KOPT-K1 (cell line): ENCODE data around the gene DEXI.

Experiments used
- H3K27ac ChIP-seq: fragments of 200-600 bp; sonication (generic); 2 replicates; pipeline ENCODE4 v1.5.1; 2016; ENCODE audit warnings: antibody characterized with exemption, mild to moderate bottlenecking, low read depth, low read length; ENCODE audit not compliant: poor library complexity, severe bottlenecking
- H3K36me3 ChIP-seq: fragments of 200-600 bp; sonication (generic); 2 replicates; pipeline ENCODE4 v1.5.1; 2017; ENCODE audit warnings: antibody characterized with exemption, mild to moderate bottlenecking, low read length, moderate library complexity; ENCODE audit not compliant: insufficient read depth
- H3K9me3 ChIP-seq: fragments of 200-600 bp; sonication (generic); 2 replicates; pipeline ENCODE4 v1.5.1; 2017; ENCODE audit warnings: antibody characterized with exemption, low read length, mild to moderate bottlenecking; ENCODE audit not compliant: insufficient read depth, poor library complexity, severe bottlenecking

The DEXI gene

DNA sequence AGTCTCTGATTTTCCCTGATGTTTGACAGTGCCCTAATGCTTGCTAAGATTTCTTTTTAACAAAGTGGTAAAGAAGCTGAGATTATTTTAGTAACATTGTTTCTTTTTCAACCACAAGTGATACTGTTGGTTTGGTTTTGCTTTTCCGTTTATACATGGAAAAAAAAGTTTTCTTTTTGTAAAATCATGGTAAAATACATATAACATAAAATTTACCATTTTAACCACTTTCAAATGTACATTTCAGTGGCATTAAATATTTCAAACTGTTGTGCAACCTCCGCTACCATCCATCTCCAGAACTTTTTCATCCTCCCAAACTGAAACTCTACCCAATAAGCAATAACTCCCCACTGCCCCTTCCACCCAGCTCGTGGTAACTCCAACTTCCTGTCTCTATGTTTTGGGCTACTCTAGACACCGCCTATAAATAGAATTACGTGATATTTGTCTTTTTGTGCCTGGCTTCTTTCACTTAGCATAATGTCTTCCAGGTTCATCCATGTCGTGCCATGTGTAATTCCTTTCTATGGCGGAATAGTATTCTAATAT is 60.7 kb downstream of the DEXI start:
- H3K27ac ChIP-seq, result no peak overlapping the region
- H3K9me3 ChIP-seq, result peaks cover 8% of the 10 kb centered on the region
- H3K36me3 ChIP-seq, result no peaks in the 10 kb centered on the region

DNA sequence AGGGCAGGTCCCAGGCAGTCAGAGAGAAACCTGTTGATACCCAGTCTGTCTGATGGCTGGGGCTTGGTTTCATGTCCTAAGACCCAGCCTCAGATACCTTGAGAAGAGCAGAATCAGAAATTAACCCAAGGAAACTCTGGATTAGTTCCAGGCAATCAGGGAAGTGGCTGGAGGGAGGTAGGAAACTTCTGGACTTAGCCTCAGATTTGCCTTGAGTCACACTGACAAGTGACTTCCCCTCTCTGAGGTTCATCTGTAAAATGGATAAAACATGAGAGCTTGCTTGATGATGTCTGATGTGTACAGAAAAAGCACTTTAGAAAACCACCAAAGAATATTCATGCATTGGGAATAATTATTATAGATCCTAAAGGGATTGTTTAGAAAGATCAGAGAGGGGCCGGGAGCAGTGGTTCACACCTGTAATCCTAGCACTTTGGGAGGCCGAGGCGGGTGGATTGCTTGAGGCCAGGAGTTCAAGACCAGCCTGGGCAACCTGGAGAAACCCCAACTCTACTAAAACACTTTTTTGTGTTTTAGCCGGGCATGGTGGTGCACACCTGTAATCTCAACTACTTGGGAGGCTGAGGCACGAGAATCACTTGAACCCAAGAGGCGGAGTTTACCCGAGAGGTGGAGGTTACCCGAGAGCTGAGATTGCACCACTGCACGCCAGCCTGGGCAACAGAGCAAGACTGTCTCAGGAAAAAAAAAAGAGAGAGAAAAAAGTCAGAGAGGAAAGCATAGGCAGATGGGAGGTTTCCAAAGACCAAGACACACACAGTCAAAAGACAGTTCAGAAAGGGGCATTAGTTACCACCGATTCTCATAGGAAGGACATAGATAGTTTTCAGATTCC is 61.4 kb downstream of the DEXI start:
- Histone ChIP-seq H3K27ac (no peak overlapping the region), H3K36me3 (no peaks in the 10 kb centered on the region), H3K9me3 (peaks cover 8% of the 10 kb centered on the region)

DNA sequence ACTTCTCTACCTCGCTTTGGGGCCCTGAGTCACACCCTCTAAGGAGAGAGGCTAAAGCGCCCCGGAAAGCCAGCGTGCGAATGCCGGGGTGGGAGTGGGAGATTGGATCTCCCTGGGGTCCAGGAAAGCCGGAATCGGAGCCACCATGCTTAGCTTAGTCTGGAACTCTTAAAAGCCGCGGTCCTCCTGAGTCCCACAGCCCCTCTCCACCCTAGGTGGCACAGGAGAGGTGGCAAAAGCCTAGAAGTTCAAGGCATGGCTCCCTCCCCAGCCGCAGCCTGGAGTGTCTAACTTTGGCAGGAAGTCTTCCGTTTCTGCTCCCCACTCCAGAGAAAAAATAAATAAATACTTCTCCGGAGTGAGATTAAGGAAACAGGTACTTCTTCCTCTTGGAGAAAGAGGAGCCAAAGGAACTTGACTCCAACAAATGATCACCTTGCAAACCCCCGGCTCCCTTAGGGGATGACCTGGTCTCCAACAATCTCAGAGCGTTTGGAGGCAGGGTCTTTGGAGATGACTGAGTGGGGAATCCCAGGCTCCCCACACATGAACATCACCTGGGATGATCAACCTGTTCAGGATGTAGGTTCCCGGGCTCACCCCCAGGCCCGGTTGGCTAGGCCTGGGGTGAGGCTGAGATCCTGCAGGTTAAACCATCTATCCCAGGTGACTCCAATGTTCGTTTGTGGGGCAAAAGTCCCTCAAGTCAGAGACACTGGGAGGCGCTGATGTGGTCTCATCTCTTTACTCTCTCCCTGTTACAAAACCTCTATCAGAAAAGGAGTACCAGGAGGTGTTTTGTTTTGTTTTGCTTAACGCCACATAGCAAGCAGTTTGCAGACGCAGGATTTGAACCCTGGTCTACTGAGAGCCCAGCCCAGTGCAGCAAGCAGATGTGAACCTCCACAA is 62.3 kb downstream of the DEXI start:
- H3K36me3 ChIP-seq, result no peaks in the 10 kb centered on the region
- peaks cover 8% of the 10 kb centered on the region for H3K9me3 ChIP-seq
- no peak overlapping the region for H3K27ac ChIP-seq
